Measurements from ENCODE around the gene THSD1.
A peak's percentile ranks its signal among the peaks of the same experiment; 100 is the strongest.

Gene THSD1

DNA sequence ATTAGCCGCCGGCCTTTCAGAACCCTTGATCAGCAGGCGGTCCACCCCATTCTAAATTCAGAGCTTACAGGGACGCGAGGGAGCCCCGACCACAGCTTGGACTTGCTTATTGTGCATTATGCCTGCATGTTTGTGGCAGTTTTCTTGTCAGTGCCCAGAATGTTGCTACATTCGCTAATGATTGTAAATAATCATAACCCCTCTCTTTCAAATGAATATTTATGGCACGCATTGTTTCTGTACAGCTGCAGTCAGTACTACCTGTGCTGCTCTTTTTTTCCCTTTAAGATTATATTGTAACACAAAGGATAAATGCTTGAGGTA, 44.8 kb upstream of the THSD1 start:
- TF ChIP-seq, protein P1, sequence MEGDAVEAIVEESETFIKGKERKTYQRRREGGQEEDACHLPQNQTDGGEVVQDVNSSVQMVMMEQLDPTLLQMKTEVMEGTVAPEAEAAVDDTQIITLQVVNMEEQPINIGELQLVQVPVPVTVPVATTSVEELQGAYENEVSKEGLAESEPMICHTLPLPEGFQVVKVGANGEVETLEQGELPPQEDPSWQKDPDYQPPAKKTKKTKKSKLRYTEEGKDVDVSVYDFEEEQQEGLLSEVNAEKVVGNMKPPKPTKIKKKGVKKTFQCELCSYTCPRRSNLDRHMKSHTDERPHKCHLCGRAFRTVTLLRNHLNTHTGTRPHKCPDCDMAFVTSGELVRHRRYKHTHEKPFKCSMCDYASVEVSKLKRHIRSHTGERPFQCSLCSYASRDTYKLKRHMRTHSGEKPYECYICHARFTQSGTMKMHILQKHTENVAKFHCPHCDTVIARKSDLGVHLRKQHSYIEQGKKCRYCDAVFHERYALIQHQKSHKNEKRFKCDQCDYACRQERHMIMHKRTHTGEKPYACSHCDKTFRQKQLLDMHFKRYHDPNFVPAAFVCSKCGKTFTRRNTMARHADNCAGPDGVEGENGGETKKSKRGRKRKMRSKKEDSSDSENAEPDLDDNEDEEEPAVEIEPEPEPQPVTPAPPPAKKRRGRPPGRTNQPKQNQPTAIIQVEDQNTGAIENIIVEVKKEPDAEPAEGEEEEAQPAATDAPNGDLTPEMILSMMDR (IDR thresholded peaks at IDR 0.05; ENCODE audit: borderline replicate concordance, control extremely low read depth, extremely low read depth, insufficient read depth, missing control alignments): no peak
- in situ Hi-C loops (cut with MboI; ENCODE audit: low sequenced_read_pairs, unreplicated experiment): no loop called here
- DNase-seq (ENCODE audit: low spot score): no peak

DNA sequence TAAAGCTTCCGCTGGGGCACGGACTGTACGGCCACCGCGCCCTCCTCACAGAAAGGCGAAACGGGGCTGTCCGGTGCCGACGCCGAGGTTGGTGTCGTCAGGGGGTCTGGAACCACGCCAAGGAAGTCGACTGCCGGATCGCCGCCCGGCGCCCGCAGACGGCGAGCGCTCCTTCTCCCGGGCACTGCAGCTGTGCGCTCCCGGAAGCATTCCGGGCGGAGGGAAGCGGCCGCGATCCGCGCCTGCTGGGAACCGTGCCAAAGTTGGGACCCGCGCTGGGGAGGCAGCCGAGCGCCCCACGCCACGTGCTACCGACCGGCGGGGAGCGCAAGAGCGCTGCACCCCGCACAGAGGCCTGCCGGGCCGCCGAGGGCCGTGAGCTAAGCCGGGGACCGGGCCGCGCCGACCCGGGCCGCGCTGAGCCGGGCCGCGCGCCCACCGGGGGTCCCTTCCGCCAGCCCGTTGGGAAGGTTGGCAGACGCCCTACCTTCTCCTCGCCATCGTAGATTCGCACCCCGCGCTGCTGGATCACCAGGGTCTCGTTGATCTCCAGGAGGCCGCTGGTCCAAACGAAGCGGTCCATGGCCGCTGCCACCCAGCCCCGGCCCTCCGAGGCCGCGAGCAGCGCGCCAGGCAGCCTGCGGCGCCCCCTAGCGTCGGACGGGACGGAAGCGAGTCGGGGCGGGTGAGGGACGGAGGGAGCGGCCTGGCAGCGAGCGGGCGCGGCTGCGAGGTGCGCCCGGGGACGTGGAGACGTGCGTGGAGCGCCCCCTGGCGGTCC, 44.2 kb upstream of the THSD1 start, which contains the start of gene VPS36:
VPS36 (minus strand) TSS at position 623 of the 781 bp plus-strand sequence; CDS start at position 583, 40 bp downstream.
- TF ChIP-seq, protein P1 (IDR thresholded peaks at IDR 0.05; ENCODE audit: borderline replicate concordance, control extremely low read depth, extremely low read depth, insufficient read depth, missing control alignments): peak; percentile 98
- in situ Hi-C loops (cut with MboI; ENCODE audit: low sequenced_read_pairs, unreplicated experiment): no loop called here
- DNase-seq (ENCODE audit: low spot score): peak; percentile 93

DNA sequence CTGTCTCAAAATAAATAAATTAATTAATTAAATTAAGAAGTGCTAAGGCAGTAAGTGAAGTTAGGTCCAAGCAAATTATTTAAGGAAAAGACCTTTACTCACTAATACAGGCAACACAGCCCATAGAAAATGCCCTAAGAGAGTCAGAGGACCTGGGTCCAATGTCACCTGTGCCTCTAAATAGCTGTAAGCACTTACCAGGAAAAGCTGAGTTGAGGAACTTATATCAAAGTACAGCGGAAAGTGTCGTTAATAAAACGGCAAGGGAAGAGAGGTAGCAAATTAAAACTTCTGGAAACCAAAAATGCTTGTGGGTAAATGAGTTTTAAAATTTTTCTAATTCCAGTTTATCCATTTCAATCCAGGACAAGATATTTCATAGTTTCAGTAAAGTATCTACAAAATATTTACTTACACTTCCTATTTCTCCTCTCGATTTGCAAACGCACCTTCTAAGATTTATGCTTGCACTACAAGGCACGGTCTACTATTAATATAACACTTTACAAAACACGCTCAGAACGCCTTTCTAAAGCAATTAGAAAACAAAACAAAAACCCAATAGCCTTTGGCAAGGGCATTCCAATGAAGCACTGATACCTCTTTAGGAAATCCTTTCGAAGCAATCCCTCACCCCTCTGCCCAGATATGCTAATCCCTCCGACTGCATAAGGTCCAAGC, 43.5 kb upstream of the THSD1 start:
- DNase-seq (ENCODE audit: low spot score): no peak
- TF ChIP-seq, protein P1 (IDR thresholded peaks at IDR 0.05; ENCODE audit: borderline replicate concordance, control extremely low read depth, extremely low read depth, insufficient read depth, missing control alignments): no peak
- in situ Hi-C loops (cut with MboI; ENCODE audit: low sequenced_read_pairs, unreplicated experiment): no loop called here

DNA sequence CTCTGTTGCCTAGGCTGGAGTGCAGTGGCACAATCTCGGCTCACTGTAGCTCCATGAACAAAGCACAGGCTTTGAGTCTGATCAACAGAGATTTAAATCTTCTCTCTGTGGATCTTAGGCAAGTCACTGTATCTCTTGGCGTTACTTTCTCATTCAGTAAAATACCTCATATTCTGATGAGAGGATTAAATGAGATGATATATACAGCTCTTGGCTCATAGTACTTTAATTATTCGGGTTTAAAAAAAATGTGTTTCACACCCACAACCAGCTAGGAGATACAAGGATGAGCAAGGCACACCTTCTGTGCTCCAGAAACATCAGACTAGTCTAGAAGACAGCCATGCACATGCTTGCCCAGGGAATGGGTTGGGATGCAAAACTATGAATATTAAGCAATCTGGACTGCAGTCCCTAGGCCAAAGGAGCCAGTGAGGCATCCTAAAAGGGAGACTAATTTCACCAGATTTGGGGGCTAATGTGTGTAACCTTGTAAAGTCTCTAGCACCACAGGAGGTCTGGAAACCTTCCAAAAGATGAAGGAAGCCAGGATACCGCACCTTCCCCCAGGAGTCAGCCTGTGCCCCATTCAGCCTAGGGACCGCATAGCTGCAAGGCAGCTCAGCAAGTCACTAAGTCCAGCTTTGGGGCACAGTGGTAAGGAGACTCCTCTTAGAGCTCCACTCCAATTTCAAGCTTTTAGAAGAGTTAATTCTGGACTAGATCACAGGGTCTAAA, 42.0 kb upstream of the THSD1 start:
- TF ChIP-seq, protein P1 (IDR thresholded peaks at IDR 0.05; ENCODE audit: borderline replicate concordance, control extremely low read depth, extremely low read depth, insufficient read depth, missing control alignments): no peak
- in situ Hi-C loops (cut with MboI; ENCODE audit: low sequenced_read_pairs, unreplicated experiment): no loop called here

DNA sequence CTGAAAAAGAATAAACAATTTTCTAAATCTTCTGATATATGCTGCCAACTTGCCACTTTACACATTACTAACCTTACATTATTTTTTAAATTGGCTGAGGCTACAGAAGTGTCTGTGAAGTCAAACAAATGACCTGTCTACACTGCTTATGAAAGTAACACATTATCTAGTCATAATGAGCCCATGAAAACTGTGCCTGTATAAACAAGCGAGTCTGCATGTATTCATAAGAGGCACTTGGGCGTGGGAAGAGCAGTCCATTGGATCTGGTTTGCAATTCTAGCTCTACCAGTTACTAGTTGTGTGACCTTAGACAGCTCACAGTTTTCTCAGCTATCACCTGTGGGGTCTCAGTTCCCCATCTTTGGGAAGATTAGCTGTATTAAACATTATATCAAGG, 41.4 kb upstream of the THSD1 start:
- no peak for DNase-seq (ENCODE audit: low spot score)
- TF ChIP-seq, protein P1 (IDR thresholded peaks at IDR 0.05; ENCODE audit: borderline replicate concordance, control extremely low read depth, extremely low read depth, insufficient read depth, missing control alignments): no peak
- in situ Hi-C loops (cut with MboI; ENCODE audit: low sequenced_read_pairs, unreplicated experiment): no loop called here

More for the DNA sequence above, 42.0 kb upstream of the THSD1 start:
- DNase-seq (ENCODE audit: low spot score): no peak

DNA sequence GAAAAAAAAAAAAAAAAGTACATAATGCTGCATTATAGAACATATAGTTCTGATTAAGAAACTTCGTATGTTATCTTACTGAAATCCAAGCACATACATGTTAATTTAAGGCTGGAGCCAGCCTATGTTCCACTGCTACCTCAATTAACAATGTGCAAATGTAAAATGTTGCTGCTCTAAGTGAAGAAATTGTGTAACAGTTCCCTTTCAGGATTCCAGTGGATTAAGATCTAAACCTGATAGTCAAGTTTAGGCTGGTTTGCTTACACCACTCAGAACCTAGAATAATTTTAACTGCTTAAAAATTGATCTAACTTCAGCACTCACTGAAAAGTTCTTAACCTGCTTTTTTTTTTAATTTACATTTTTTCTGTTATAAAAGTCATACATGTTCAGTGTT, 40.3 kb upstream of the THSD1 start:
- in situ Hi-C loops (cut with MboI; ENCODE audit: low sequenced_read_pairs, unreplicated experiment): no loop called here
- DNase-seq (ENCODE audit: low spot score): no peak

More for the DNA sequence above, 40.3 kb upstream of the THSD1 start:
- TF ChIP-seq, protein P1 (IDR thresholded peaks at IDR 0.05; ENCODE audit: borderline replicate concordance, control extremely low read depth, extremely low read depth, insufficient read depth, missing control alignments): no peak

Measured in GM13976 (cell line).